Endothelial cell of umbilical vein (primary cell): ENCODE measurements around the gene LRRC8C. TPM values are rescaled to one million over a fixed set of nuclear protein-coding genes. Genes with fewer than 3 reads are reported as not detected.

Source experiments
- BruUV-seq: library from RNA; stranded (reverse); fragments of 400-500 nt; replicated peaks from 2 replicates; lab custom pipeline; 2021; lab: Mats Ljungman, UMichigan
- CTCF ChIA-PET: fragments of 300-600, 350-600 bp; sonication (Branson Sonifier 250); formaldehyde crosslinking; loops from one replicate; lab custom pipeline; 2021; ENCODE audit warnings: antibody characterized with exemption, inconsistent platforms; lab: Charles Lee
- POLR2A ChIA-PET: fragments of 300-600, 350-600 bp; sonication (Branson Sonifier 250); formaldehyde crosslinking; loops from one replicate; lab custom pipeline; 2021; ENCODE audit warnings: antibody characterized with exemption, inconsistent platforms; lab: Charles Lee
- DNase-seq: peaks from one replicate; pipeline ENCODE4 v3.0.0-alpha.2; 2011; ENCODE audit warnings: low read depth, low spot score
- FAIRE-seq: peaks from 2 replicates; lab custom pipeline; 2011; peaks lifted over from hg19 to GRCh38; lab: Jason Lieb, UNC
- H2AFZ ChIP-seq: 2 replicates; pipeline ENCODE4 v1.6.0; 2012; ENCODE audit warnings: low read depth, low read length, control low read depth, inconsistent platforms
- H3K27ac ChIP-seq: 2 replicates; pipeline ENCODE4 v1.5.1; 2011; ENCODE audit warnings: low read depth, mild to moderate bottlenecking, control low read depth, low read length, moderate library complexity; ENCODE audit not compliant: insufficient read depth
- H3K27me3 ChIP-seq, 2 experiments: 2 replicates each; pipeline versions ENCODE4 v1.6.0 to v1.6.1; 2011; ENCODE audit warnings: low read length in 2 of 2, mixed read lengths in 1 of 2; ENCODE audit not compliant: control insufficient read depth in 2 of 2, insufficient read depth in 2 of 2
- H3K36me3 ChIP-seq, 2 experiments: 2 replicates in 1 of 2; 3 replicates in 1 of 2; pipeline ENCODE4 v1.5.1; 2011; ENCODE audit warnings: low read length in 2 of 2, mild to moderate bottlenecking in 1 of 2, moderate library complexity in 1 of 2; ENCODE audit not compliant: control insufficient read depth in 2 of 2, insufficient read depth in 2 of 2; ENCODE audit errors: extremely low read depth in 1 of 2
- H3K4me1 ChIP-seq: 3 replicates; pipeline ENCODE4 v1.5.1; 2011; ENCODE audit warnings: mild to moderate bottlenecking, low read length; ENCODE audit not compliant: control insufficient read depth, insufficient read depth; ENCODE audit errors: extremely low read depth
- H3K4me2 ChIP-seq: 2 replicates; pipeline ENCODE4 v1.6.1; 2011; ENCODE audit warnings: low read length, control low read depth, mixed read lengths; ENCODE audit not compliant: insufficient read depth
- H3K4me3 ChIP-seq, 3 experiments: fragments of 200-600 bp in 1 of 3; sonication (generic), shearing (Covaris generic) in 1 of 3; replicated peaks in 1 of 3; 2 replicates each; pipeline ENCODE4 v1.5.1; 2011 to 2016; ENCODE audit warnings: control low read depth in 3 of 3, low read length in 3 of 3, mild to moderate bottlenecking in 2 of 3, inconsistent platforms in 1 of 3, low read depth in 1 of 3, moderate library complexity in 1 of 3; ENCODE audit not compliant: insufficient read depth in 1 of 3
- H3K79me2 ChIP-seq: 2 replicates; pipeline ENCODE4 v1.6.0; 2012; ENCODE audit warnings: low read length, inconsistent platforms; ENCODE audit not compliant: control insufficient read depth, insufficient read depth
- H3K9ac ChIP-seq: replicated peaks from 2 replicates; pipeline ENCODE3; 2011; ENCODE audit warnings: low read length, control low read depth; ENCODE audit not compliant: insufficient read depth; ENCODE audit errors: extremely low read depth
- H3K9me1 ChIP-seq: replicated peaks from 3 replicates; pipeline ENCODE4 v1.6.0; 2011; ENCODE audit warnings: mild to moderate bottlenecking, low read length; ENCODE audit not compliant: control insufficient read depth, insufficient read depth; ENCODE audit errors: extremely low read depth
- H3K9me3 ChIP-seq: replicated peaks from 2 replicates; pipeline ENCODE4 v1.5.1; 2012; ENCODE audit warnings: low read length, inconsistent platforms; ENCODE audit not compliant: control insufficient read depth, insufficient read depth
- H4K20me1 ChIP-seq: replicated peaks from 2 replicates; pipeline ENCODE3; 2011; ENCODE audit warnings: mild to moderate bottlenecking, low read length; ENCODE audit not compliant: control insufficient read depth, insufficient read depth; ENCODE audit errors: extremely low read depth
- EZH2 ChIP-seq: IDR thresholded peaks from 2 replicates; pipeline ENCODE4 v1.6.1; 2012; ENCODE audit warnings: borderline replicate concordance, low read depth, mild to moderate bottlenecking, moderate library complexity, low read length, inconsistent platforms; ENCODE audit not compliant: severe bottlenecking
- FOS ChIP-seq: IDR thresholded peaks from 2 replicates; pipeline ENCODE4 v1.6.1; 2011; ENCODE audit warnings: mild to moderate bottlenecking, low read length, moderate library complexity, borderline replicate concordance; ENCODE audit not compliant: insufficient read depth
- GATA2 ChIP-seq: IDR thresholded peaks from 2 replicates; pipeline ENCODE4 v1.7.0; 2011; ENCODE audit warnings: low read depth, mild to moderate bottlenecking, moderate library complexity, mixed read lengths, low read length; ENCODE audit not compliant: insufficient read length, insufficient read depth
- JUN ChIP-seq: IDR thresholded peaks from 2 replicates; pipeline ENCODE4 v1.6.1; 2011; ENCODE audit warnings: borderline replicate concordance, low read depth; ENCODE audit not compliant: insufficient read length, insufficient read depth
- MYC ChIP-seq: IDR thresholded peaks from one replicate; pipeline ENCODE4 v1.6.1; 2011; ENCODE audit warnings: mild to moderate bottlenecking, low read depth, low read length
- POLR2A ChIP-seq: IDR thresholded peaks from 2 replicates; pipeline ENCODE4 v1.6.1; 2012; ENCODE audit warnings: low read depth, mild to moderate bottlenecking, control low read depth, low read length
- POLR2AphosphoS5 ChIP-seq: IDR thresholded peaks from 2 replicates; pipeline ENCODE4 v1.6.1; 2012; ENCODE audit warnings: low read depth, mild to moderate bottlenecking, control low read depth, low read length, moderate library complexity; ENCODE audit not compliant: insufficient read depth
- dilution Hi-C: fragments of 300-500 bp; cut with MboI; formaldehyde crosslinking; loops from one replicate; pipeline ENCODE4 v1.15.0; 2019; ENCODE audit warnings: low sequenced_read_pairs; ENCODE audit not compliant: extremely low pct_ligation_motif_present
- intact Hi-C: fragments of 100-400 bp; cut with micrococcal nuclease; formaldehyde crosslinking; loops from one replicate; pipeline ENCODE4 v1.10.0; 2022
- polyA plus RNA-seq, 4 experiments: library from polyadenylated mRNA; depleted of rRNA in 3 of 4; stranded (reverse) in 3 of 4; unstranded in 1 of 4; fragments of >200 nt; gene quantifications; 2 replicates each; pipeline versions ENCODE4 v1.2.1 to v1.2.3, GENCODE V29; 2011 to 2012; ENCODE audit warnings: missing spikeins in 1 of 4
- total RNA-seq: library from RNA; stranded (reverse); gene quantifications from 2 replicates; pipeline ENCODE4 v1.2.3, GENCODE V29; 2021
- TF ChIP-seq, protein P1 (sequence below): IDR thresholded peaks from 2 replicates; pipeline ENCODE4 v1.6.1; 2011; ENCODE audit not compliant: insufficient read depth, insufficient read length
- TF ChIP-seq, protein P2 (sequence below), 2 donors: IDR thresholded peaks; 1 replicate in 1 of 2; 2 replicates in 1 of 2; pipeline ENCODE4 v1.5.1; 2011; ENCODE audit warnings: low read length in 2 of 2, mild to moderate bottlenecking in 2 of 2, moderate library complexity in 2 of 2, control low read depth in 1 of 2, inconsistent platforms in 1 of 2, low read depth in 1 of 2; ENCODE audit not compliant: insufficient read depth in 1 of 2; ENCODE audit errors: extremely low read depth in 1 of 2

Gene LRRC8C
- total and polyA plus RNA-seq, 2 donors (not counting 3 experiments of a cell fraction or from before 2014, with no cell fraction given), result 33.6 to 51.5 TPM

GRCh38 chr1:89743788-89744187 lies 110.9 kb downstream of the LRRC8C start:
- no TSS peak for BruUV-seq
- no peak for FAIRE-seq

More at GRCh38 chr1:89743788-89744187, 110.9 kb downstream of the LRRC8C start:
- no peak overlapping the region for H2AFZ ChIP-seq
- H3K79me2 ChIP-seq, result no peaks in the 10 kb centered on the region
- dilution Hi-C loops (no loop called here), intact Hi-C loops (no loop called here)
- H3K36me3 ChIP-seq, result no peaks in the 10 kb centered on the region
- H3K9me1 ChIP-seq, result no peaks in the 10 kb centered on the region
- ChIA-PET CTCF (interaction anchor here (1.3 kb wide), 1 partner anchor 13 kb away, joined by 3 read pairs; no protein-coding TSS in a partner anchor), POLR2A (no interaction called here)
- TF ChIP-seq EZH2, result no peak
- TF ChIP-seq, protein P1, sequence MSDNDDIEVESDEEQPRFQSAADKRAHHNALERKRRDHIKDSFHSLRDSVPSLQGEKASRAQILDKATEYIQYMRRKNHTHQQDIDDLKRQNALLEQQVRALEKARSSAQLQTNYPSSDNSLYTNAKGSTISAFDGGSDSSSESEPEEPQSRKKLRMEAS, result no peak
- TF ChIP-seq, protein P2, sequence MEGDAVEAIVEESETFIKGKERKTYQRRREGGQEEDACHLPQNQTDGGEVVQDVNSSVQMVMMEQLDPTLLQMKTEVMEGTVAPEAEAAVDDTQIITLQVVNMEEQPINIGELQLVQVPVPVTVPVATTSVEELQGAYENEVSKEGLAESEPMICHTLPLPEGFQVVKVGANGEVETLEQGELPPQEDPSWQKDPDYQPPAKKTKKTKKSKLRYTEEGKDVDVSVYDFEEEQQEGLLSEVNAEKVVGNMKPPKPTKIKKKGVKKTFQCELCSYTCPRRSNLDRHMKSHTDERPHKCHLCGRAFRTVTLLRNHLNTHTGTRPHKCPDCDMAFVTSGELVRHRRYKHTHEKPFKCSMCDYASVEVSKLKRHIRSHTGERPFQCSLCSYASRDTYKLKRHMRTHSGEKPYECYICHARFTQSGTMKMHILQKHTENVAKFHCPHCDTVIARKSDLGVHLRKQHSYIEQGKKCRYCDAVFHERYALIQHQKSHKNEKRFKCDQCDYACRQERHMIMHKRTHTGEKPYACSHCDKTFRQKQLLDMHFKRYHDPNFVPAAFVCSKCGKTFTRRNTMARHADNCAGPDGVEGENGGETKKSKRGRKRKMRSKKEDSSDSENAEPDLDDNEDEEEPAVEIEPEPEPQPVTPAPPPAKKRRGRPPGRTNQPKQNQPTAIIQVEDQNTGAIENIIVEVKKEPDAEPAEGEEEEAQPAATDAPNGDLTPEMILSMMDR (IDR thresholded peaks at IDR 0.05; ENCODE audit: extremely low read depth in 1 of 2, insufficient read depth in 1 of 2, low read depth in 1 of 2, low read length in 2 of 2), result no peak
- no peak for TF ChIP-seq MYC
- no peak for TF ChIP-seq JUN
- TF ChIP-seq GATA2, result no peak
- TF ChIP-seq POLR2A, result no peak
- TF ChIP-seq FOS, result no peak
- no peak for TF ChIP-seq POLR2AphosphoS5
- no peaks in the 10 kb centered on the region for H4K20me1 ChIP-seq
- no peak overlapping the region for H3K4me2 ChIP-seq
- H3K4me1 ChIP-seq, result no peaks in the 10 kb centered on the region
- H3K27me3 ChIP-seq, result no peaks in the 10 kb centered on the region
- H3K27ac ChIP-seq, result no peak overlapping the region
- no peak overlapping the region for H3K9ac ChIP-seq
- no peak for DNase-seq
- no peak overlapping the region for H3K4me3 ChIP-seq
- H3K9me3 ChIP-seq, result no peaks in the 10 kb centered on the region
